Vagina (tissue), 2 donors: ENCODE measurements around the gene IL24.

ENCODE experiments used
- POLR2A ChIP-seq, 2 donors: fragments of 450-650 bp; IDR thresholded peaks; one replicate each; pipeline ENCODE4 v1.6.1; 2017; ENCODE audit warnings: antibody characterized with exemption in 2 of 2, mild to moderate bottlenecking in 2 of 2, moderate library complexity in 2 of 2
- TF ChIP-seq, protein P1 (sequence below), 3 experiments: fragments of 450-650 bp in 2 of 3; fragments of 200-600 bp in 1 of 3; sonication (generic) in 1 of 3; IDR thresholded peaks; one replicate each; pipeline ENCODE4 v1.5.1; 2017 to 2019; ENCODE audit warnings: antibody characterized with exemption in 3 of 3, mild to moderate bottlenecking in 2 of 3, moderate library complexity in 2 of 3

DNA sequence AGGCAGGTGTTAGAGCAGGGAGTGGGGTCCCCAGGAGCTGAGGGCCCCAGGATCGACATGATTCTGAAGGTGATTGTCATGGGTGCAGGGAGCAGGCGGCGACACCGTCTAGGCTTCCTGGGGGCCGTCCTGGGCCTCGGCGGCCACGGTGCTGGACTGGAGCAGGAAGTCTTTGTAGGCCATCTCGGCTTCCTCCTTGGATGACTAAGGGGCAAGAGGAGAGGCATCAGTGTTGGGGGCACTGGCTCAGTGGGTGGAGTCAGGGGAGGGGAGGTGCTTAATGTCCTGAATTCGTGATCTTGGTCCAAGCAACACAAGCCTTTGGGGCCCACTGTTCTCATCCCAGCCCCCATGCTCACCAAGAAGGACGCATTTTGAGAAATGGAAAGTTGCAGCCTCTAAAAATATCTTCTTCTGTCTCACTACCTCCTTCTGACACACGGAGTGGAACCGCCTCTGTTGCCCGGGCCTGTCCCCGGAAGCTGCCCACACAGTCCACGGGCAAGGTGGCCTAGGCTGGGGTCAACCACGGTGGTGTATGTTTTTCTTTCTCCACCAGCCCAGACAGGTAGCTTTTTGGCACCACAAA is 33.1 kb downstream of the IL24 start:
- TF ChIP-seq POLR2A (IDR thresholded peaks at IDR 0.05) = no peak
- TF ChIP-seq, protein P1, sequence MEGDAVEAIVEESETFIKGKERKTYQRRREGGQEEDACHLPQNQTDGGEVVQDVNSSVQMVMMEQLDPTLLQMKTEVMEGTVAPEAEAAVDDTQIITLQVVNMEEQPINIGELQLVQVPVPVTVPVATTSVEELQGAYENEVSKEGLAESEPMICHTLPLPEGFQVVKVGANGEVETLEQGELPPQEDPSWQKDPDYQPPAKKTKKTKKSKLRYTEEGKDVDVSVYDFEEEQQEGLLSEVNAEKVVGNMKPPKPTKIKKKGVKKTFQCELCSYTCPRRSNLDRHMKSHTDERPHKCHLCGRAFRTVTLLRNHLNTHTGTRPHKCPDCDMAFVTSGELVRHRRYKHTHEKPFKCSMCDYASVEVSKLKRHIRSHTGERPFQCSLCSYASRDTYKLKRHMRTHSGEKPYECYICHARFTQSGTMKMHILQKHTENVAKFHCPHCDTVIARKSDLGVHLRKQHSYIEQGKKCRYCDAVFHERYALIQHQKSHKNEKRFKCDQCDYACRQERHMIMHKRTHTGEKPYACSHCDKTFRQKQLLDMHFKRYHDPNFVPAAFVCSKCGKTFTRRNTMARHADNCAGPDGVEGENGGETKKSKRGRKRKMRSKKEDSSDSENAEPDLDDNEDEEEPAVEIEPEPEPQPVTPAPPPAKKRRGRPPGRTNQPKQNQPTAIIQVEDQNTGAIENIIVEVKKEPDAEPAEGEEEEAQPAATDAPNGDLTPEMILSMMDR (IDR thresholded peaks at IDR 0.05) = no peak
